Omental fat pad (tissue), 4 donors: ENCODE results near the gene MLLT6. TPM values are rescaled to one million over a fixed set of nuclear protein-coding genes. Genes with fewer than 3 reads are reported as not detected.

ENCODE experiments used
- ATAC-seq: fragments of 150-250 bp; one replicate; pipeline ENCODE4 v1.9.1; 2016; ENCODE audit warnings: mild to moderate bottlenecking, moderate library complexity; ENCODE audit not compliant: low FRiP score
- DNase-seq: peaks from one replicate; pipeline ENCODE4 v3.0.0-alpha.2; 2019; ENCODE audit warnings: low spot score
- total RNA-seq, 4 donors: library from RNA; depleted of rRNA; stranded (reverse); fragments of >200 nt; gene quantifications; one replicate each; pipeline ENCODE4 v1.1.0, GENCODE V29; 2016
- TF ChIP-seq, protein P1 (sequence below), 3 donors: fragments of 450-650 bp; IDR thresholded peaks; one replicate each; pipeline ENCODE4 v1.5.1; 2016 to 2017; ENCODE audit warnings: antibody characterized with exemption in 3 of 3, mild to moderate bottlenecking in 3 of 3, moderate library complexity in 2 of 3

MLLT6 gene
- total RNA-seq, 4 donors from 2014 or later: 38.7 to 108 (median 54.8) TPM

DNA sequence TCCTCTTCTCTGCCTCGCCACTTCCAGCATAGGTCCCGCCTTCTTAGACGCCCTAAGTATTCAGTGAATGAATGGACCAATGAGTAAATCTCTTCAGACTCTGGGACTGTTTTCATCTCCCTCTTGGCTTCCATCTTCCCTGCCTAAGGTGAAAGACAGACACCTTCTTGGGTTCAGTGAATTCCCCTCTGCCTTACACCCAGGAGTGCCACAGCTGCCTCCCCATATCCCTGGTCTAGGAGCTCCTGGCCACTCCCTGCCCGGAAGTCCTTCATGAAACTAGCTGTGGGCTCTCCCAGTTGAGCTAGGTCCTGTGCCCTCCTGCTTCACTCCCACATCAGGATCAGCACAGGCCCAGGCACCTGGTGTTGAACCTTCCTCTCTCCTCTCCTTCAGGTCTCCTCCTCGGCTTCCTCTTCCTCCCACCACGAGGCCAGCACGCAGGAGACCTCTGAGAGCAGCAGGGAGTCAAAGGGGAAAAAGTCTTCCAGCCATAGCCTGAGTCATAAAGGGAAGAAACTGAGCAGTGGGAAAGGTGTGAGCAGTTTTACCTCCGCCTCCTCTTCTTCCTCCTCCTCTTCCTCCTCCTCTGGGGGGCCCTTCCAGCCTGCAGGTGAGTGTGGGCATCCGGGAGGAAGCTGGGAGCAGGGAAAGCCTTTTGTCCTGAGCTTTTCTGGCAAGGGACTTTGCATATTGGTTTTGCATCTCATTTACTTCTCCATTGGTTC lies 10.3 kb downstream of the MLLT6 start:
- DNase-seq (no peak), ATAC-seq (no peak)
- TF ChIP-seq, protein P1, sequence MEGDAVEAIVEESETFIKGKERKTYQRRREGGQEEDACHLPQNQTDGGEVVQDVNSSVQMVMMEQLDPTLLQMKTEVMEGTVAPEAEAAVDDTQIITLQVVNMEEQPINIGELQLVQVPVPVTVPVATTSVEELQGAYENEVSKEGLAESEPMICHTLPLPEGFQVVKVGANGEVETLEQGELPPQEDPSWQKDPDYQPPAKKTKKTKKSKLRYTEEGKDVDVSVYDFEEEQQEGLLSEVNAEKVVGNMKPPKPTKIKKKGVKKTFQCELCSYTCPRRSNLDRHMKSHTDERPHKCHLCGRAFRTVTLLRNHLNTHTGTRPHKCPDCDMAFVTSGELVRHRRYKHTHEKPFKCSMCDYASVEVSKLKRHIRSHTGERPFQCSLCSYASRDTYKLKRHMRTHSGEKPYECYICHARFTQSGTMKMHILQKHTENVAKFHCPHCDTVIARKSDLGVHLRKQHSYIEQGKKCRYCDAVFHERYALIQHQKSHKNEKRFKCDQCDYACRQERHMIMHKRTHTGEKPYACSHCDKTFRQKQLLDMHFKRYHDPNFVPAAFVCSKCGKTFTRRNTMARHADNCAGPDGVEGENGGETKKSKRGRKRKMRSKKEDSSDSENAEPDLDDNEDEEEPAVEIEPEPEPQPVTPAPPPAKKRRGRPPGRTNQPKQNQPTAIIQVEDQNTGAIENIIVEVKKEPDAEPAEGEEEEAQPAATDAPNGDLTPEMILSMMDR (IDR thresholded peaks at IDR 0.05): no peak

DNA sequence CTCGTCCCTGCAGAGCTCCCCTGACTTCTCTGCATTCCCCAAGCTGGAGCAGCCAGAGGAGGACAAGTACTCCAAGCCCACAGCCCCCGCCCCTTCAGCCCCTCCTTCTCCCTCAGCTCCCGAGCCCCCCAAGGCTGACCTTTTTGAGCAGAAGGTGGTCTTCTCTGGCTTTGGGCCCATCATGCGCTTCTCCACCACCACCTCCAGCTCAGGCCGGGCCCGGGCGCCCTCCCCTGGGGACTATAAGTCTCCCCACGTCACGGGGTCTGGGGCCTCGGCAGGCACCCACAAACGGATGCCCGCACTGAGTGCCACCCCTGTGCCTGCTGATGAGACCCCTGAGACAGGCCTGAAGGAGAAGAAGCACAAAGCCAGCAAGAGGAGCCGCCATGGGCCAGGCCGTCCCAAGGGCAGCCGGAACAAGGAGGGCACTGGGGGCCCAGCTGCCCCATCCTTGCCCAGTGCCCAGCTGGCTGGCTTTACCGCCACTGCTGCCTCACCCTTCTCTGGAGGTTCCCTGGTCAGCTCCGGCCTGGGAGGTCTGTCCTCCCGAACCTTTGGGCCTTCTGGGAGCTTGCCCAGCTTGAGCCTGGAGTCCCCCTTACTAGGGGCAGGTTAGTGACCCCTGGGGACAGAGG lies 11.4 kb downstream of the MLLT6 start:
- TF ChIP-seq, protein P1 (IDR thresholded peaks at IDR 0.05): no peak
- DNase-seq (no peak), ATAC-seq (no peak)

DNA sequence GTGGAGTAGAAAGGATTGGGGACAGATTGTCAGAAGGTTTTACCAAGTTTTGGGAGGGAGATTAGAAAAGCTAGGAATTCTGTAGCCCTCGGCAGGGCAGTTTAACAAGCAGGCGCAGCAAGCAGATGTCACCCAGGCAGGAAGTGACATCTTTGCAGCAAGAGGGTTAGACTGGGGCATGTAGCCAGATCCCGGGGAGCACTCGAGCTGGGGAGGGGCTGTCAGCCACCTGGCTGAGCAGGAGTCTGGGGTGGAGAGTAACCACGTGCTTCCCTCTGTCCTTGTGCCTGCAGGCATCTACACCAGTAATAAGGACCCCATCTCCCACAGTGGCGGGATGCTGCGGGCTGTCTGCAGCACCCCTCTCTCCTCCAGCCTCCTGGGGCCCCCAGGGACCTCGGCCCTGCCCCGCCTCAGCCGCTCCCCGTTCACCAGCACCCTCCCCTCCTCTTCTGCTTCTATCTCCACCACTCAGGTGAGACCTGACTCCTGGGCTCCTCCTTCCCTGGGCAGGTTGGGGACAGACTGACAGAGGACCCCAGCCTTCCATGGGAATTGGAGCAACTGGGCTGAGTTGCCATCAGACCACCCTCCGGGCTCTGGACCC lies 12.2 kb downstream of the MLLT6 start:
- ATAC-seq (no peak), DNase-seq (no peak)
- TF ChIP-seq, protein P1 (IDR thresholded peaks at IDR 0.05): no peak

DNA sequence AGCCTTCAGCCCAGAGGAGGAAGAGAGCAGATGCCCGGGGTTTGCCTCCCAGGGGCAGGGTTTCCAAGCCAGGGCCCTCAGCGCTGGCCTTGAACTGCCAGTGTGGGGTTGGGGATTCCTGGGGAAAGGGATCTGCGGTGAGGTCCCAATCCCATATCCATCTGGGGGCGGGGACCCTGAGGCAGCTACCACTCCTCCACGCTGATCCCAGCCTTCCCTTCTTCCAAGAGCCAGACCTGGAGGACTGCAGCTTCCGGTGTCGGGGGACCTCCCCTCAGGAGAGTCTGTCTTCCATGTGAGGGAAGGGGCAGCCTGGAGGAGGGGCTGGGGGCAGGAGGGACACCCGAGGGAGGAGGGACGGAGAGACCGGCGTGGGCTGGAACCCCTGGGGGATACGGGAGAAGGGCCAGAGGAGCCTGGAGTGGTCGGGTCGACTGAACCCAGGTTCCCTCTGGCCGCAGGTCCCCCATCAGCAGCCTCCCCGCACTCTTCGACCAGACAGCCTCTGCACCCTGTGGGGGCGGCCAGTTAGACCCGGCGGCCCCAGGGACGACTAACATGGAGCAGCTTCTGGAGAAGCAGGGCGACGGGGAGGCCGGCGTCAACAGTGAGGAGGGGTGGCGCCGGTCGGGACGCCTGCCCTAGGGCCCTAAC lies 14.3 kb downstream of the MLLT6 start:
- DNase-seq (no peak), ATAC-seq (no peak)
- TF ChIP-seq, protein P1 (IDR thresholded peaks at IDR 0.05): no peak

DNA sequence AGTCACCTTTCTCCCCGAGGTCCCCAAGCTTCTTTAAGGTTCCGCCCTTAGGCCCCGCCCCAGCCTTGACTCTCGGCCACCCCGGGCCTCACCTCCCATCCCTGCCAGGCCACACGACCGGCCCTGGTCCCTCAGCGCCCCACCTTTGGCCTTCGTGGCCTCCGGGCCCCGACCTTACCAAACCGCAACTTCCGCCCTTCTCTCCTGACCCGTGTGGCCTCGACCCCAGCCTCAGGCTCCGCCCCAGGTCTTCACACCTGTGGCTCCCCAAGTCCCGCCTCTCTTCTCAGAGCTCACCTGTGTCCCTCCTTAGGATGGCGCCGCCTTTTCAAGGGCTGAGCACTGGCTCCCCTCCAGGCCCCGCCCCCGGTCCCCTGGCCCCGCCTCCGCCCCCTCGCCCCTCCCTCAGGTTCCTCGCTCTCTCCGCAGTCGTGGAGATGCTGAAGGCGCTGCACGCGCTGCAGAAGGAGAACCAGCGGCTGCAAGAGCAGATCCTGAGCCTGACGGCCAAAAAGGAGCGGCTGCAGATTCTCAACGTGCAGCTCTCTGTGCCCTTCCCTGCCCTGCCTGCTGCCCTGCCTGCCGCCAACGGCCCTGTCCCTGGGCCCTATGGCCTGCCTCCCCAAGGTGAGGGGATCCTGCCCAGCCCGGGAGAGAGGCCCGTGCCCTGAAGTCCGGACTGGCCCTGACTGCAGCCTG lies 15.0 kb downstream of the MLLT6 start:
- no peak for ATAC-seq
- no peak for DNase-seq
- TF ChIP-seq, protein P1 (IDR thresholded peaks at IDR 0.05): no peak

DNA sequence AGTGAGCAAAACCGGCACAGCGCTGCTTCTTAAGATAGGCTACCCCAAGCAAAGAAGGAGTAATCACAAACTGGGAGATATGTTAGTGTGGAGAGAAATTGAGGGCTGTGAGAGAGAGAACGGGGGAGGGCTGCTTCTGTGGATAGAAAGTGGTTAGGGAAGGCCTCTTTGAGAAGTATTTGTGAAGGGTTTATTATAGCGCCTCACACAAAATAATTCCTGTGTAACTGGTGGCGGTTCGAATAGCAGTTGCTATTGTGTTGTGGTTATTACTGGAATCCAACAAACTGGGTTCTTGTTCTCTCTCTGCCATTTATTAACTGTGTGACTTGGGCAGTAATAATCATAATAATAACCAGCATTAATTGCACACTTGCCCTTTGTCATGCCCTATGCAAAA lies 15.9 kb downstream of the MLLT6 start:
- no peak for ATAC-seq
- TF ChIP-seq, protein P1 (IDR thresholded peaks at IDR 0.05): no peak
- DNase-seq: no peak
